Lung microvascular endothelial cell (primary cell): ENCODE measurements around the gene COPG1. TPM values are rescaled to one million over a fixed set of nuclear protein-coding genes. Genes with fewer than 3 reads are reported as not detected.
A peak's percentile ranks its signal among the peaks of the same experiment; 100 is the strongest.

Experiments used
- DNase-seq, 2 donors: peaks; one replicate each; pipeline versions ENCODE4 v3.0.0 to v3.0.0-alpha.2; 2010; ENCODE audit warnings: low read depth in 2 of 2
- total RNA-seq: library from RNA; depleted of rRNA; stranded (reverse); fragments of >200 nt; gene quantifications from 2 replicates; pipeline ENCODE4 v1.2.1, GENCODE V29; 2014

Gene COPG1
- total RNA-seq, 1 donor from 2014 or later, result 221 TPM

DNA sequence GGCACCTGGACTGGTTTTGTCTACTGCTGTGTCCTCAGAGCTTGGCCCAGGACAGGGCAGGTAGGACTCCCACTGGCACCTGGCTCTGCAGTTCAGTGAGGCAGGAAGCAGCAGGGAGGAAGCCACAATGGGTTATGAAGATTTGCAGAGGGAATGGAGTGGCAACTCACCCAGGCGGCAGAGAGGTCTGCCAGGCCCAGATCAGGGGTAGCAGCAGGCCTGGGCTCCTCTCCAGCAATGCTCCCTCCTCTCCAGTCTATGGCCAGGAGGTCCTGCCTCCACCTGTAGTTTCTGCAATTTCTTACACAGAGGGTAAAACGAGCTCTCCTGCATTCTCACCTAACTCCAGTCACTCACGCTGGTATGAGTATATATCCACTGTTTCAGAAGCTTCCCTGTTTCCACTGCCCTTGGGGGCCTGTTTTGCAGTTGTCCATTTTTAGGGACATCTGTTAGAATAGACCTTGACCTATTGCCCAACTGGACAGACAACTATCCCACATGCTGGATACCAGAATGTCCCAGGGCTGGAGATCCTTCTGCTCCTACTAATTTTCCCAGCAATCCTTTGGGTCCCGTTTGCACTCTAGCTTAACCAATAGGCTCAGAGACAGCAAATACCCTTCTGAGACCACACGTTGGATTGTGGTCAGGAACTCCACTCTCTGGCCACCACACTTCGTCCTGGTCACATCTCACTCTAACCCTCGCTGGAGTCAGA is 64.4 kb downstream of the COPG1 start:
- peak in 1 of 2 donors; percentile 19 for DNase-seq

DNA sequence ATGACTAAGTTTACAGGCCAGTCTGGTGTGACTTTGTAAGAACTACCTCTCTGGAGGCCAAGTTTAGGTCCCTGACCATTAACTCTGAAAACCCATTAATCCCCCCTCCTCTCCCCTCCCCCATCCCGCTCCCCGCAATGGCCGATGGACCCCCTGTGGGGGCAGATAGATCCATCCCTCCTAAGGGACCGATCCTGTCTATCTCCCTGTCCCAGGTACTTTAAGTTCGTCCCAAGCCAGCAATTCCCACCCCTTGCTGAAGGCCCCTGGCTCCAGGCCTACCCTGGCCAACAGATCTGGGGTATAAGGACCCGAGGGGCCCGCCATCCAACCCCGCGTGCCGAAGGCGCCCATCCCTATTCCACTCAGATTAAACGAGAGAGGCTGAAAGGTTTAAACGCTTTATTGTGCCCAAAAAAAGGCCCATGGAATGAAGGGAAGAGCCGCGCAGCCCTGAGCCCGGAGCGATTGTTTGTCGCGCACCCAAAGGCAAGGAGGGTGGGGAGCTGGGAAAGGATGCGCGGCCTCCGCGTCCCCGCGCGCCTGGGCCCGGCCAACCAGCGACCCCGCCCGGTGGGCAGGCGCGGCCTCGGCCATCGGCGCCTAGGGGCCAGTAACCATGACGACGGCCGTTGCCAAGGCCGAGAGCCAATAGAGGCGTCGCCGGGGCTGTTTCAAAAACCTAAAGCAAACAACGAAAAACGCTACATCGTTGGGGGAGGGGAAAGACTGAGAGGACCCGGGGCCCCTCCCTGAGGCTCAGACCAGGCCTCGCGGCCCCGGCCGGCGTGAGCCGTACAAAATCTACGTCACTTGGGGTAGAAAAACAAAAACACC is 65.2 kb downstream of the COPG1 start:
- peak; percentile 88 to 94 for DNase-seq

DNA sequence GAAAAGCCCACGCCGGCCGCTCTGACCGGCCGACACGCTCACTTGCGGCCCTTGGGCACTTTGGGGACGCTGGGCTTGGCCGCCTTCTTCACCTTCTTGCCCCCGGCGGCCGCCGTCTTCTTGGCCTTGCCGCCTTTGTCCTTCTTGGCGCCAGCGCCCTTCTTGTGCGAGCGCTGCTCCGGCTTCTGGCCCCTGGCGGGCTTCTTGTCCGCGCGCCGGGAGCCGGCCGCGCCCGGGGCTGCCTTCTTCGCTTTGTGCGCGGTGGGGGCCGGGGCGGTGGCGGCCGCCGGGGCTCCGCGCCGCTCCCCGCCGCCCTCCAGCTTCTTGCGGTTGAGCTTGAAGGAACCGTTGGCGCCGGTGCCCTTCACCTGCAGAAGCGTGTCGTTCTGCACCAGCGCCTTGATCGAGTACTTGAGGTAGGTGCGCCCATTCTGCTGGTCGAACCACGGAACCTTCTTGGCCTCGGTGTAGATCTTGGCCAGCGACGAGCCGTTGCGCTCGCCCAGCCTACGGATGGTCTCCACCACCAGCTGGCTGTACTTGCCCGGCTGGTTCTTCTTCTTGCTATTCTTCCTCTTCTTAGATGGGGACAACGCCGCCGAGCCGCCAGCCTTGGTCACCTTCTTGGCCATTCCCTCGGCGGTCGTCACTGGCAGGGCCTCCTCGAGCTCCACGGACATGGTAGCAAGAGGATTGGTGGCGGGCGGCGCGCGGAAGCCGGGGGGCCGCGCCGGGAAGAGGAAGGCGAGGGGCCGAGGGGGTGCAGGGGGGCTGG is 66.0 kb downstream of the COPG1 start:
- peak; percentile 39 to 42 for DNase-seq

DNA sequence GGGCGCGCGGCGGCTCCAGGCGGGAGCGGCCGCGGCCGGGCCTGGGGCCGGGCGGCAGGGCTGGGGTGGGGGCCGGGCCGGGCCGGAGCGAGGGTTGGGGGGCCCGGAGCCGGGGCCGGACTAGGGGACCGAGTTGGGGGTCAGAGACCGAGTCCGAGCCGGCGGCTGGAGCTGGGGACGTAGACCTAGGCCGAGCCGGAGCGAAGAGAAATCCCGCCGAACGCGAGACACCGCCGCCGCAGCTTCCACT is 66.5 kb downstream of the COPG1 start:
- DNase-seq, result no peak

DNA sequence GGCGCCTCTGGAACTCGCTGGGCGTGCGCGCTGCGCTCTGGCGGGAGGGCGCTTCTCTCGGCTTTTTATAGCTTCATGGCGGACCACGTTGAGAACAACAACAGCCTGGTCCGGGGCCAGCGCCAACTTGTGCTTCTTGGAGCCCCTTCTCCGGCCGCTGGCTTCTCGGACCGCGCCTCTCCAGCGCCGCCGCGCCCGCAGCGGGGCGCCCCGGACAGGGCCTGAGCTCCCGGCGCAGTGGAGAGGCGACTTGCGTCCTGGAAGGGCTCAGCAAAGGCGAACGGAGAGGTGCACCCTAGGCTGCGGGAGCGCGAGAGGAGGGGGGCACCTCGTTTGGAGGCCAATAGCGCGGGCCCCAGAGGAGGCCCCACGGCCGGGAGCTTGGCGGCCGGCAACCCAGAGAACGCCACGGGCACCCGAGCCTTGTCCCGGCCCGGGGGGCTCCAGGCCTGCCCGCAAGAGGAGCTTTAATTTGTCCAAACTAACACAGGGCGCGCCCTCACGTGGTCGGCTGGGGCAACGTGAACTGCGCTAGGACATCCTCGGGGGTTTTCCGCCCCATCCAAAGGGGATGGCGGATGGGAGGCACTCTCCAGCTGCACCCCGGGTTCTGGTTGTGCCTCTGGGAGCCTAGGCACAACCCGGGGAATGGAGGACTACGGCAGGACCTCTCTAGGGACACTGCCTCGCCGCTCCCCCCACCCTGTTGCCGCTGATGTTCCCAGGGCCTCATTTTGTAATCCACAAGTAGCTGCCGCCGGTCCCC is 67.0 kb downstream of the COPG1 start:
- DNase-seq, result peak; percentile 85 to 90

DNA sequence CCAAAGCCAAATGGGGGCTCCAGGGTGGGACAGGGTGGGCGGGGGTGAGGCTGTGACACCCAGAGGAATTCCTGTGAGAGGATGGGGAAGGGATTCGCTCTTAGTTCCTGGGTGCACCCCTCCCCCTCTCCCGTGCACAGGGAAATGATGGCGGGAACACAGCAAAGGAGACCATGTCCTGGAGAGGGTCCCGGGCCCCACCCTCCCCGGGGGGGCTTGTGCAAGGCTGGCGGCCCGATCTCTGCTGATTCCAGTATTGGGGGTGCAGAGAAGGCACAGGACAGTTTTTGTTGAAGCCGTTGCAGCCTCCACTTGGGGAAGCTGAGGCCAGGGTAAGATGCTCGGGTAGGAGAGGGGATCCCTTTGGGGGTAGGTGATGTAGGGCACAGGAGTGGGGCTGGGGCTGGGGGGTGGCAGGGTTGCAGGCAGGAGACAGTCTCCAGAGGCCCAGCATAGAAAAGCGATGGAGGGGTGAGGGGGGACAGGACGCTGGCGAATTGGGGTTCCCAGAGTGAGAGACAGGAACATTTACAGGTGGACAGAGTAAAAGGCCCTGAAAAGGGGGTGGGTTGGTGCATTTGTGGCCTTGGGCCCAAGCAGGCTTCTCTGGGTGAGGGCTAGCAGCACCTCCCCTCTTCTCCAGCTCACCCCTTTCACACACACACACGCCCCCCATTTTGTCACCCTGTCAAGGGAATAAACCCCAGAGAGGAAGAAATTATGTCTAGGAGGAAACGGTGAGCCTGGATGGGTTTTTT is 67.8 kb downstream of the COPG1 start:
- no peak for DNase-seq

DNA sequence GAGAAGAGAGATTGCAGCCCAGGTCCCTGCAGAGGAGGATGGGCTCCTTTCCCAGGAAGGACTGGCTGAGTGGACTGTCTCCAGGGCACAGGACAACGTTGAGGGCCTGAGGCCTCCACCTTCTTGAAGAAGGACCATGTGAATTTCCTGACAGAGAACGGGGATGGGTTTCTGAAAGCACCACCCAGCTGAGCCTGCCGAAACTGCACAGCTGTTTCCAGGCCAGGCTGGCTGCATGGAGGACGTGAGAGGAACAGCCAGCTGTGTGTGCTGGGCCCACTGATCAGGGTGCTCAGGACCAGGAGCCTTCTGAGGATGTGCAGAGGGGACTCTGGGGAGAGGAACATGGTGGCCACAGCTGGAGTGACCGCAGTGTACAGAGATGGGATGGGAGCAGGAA is 68.4 kb downstream of the COPG1 start:
- DNase-seq, result no peak

DNA sequence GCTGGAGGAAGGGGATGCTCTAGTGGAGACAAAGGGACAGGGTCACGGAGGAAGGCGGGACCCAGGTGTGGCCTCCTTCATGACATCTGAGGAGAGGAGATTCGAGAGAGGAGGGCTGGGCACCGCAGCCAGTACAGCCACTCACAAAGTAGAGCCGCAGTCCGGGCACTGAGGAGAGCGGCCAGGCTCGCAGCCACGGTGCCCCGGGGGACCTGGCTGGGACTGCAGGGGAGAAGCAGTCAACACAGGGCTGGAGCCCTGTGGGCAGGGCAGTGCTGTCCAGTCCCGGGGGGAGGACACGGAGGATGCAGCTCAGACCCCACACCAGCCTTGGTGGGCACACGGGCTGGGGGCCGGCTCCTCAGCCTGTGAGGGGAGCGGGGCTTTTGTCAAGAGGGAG is 69.5 kb downstream of the COPG1 start:
- DNase-seq, result no peak

DNA sequence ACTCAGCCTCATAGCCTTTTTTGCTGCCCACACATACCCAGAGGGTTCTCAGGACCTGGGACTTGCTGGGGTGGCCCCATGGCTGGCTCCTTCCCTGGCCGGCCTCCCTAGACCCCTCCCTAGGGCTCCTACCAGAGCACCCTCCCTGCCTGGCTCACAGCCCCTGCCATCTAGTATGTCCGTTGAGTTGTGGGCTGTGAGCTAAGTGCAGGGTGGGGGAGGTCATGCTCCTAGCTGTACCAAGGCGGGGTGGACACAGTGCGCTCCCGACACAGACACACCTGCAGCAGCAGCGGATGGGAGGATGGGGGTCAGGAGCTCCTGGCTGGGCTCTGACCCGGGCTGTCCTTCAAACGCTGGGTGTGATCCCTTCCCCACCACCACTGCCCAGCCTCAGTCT is 70.9 kb downstream of the COPG1 start:
- DNase-seq, result no peak

DNA sequence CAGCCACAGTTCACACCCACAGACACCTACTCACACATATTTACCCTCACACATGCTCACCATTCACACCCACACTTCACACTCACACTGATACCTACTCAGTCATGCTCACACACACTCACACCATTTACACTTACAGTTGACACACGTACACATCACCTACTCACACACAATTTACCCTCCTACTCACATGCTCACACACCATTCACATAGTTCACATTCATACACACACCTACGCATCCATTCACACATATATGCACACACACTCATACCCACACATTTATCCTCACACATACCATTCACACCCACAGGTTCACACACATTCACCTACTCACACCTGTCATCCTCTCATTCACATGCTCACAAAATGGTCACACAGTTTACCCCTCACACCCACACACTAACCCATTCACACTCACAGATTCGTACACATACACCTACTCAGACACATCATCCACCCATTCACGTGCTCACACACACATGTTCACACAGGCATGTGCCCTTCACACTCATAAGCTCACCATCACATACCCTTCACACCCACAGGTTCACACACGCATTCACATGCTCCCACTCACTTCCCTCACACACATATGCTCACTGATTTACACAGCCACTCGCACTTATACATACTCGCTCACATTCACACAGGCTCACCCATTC is 71.5 kb downstream of the COPG1 start:
- DNase-seq, result no peak

DNA sequence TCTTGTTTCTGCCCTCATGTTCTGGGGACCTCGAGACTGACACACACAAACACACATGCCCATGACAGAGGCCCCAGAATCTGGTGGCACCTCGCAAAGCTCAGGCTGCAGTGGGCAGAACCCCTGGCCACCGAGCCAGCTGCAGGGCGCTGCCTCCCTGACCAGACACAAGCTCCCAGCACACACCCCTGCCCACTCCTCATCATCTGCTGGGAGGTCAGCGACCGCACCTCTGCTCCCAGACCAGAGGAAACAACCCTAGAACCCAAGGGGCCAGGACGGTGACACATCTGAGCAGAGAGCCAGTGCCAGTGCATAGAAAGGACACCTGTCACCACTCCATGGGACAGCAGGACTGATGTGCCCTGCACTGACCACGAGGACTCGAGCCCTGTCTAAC is 72.5 kb downstream of the COPG1 start:
- no peak for DNase-seq

DNA sequence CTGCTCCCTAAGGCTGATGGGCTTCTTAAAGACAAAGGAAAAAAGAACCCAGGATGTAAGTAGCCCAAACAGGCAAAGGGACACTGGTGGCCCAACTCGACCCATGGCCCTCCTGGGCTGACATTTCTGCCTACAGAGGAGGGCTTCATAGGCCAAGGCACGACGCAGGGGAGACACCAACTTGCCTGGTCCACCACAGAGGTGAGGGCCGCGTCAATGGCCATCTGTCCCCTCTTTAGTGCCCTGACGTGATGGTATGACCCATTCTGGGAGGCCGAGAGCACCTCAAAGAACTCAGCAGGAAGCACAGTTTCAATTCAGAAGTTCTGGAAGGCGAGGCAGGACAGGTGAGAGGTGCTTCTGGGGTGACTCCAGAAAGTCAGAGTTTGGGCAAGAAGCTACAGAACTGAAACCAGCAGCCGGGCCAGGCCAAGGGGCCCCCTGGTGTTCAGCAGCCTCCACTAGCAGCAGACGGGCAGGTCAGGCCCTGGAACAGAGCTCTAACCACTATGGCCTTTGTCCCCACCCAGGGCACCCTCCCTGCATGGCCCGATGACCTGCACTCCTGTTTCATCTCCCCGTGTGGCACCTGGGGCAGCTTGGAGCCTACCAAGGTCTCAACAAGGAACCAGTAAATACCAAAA is 74.4 kb downstream of the COPG1 start:
- peak in 1 of 2 donors; percentile 29 for DNase-seq

DNA sequence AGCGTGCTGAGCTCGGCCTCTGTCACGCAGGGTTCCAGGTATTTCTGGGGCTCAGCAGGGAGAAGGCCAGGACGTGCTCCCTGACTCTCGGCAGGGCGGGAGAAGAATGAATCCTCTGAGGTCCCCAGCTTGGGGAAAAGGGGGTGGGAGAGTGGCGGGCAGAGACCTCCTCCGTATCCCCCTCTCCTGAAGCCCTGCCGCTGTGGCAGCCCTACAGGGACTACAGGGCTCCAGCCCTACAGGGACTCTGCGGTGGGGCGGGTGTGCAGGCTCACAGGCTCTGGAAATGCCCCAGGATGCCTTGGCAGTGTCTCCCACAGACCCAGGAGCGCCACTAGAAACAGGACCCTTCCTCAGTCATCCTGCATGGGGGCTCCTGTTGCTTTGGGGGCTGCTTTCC is 75.4 kb downstream of the COPG1 start:
- DNase-seq, result no peak

DNA sequence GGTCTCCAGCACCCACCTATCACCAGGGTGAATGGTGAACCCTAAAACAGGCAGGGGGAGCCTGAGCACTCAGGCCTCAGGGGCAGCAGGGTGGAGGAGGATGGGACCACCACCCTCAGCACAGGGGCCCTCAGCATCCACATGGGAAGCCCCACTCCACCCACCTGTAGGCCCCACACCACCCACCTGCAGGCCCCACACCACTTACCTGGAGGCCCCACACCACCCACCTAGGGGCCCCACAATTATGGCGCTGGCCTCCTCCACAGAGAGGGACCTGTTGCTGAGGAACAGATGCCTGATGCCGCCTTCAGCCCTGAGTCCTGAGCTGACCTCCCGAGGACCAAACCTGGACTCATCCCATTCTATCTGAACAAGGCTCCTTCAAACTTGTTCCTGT is 76.0 kb downstream of the COPG1 start:
- DNase-seq, result no peak

DNA sequence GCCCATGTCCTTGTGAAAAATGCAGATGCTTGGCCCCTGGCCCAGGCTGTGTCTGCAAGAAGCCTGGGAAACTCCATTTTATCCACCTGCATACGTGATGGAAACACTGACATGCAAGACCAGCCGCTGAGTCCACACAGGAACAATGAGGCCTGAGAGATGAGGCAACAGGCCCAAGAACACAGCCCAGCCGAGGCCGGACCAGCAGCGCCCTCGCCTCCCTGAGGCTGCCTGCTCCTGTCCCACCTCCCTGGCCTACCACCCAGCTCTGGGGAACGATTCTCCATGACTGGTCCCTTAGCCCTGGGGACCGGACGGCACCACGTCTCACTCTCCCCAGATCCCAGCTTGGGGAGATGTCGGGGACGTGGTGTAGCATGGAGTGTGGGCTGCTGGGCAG is 76.7 kb downstream of the COPG1 start:
- no peak for DNase-seq

DNA sequence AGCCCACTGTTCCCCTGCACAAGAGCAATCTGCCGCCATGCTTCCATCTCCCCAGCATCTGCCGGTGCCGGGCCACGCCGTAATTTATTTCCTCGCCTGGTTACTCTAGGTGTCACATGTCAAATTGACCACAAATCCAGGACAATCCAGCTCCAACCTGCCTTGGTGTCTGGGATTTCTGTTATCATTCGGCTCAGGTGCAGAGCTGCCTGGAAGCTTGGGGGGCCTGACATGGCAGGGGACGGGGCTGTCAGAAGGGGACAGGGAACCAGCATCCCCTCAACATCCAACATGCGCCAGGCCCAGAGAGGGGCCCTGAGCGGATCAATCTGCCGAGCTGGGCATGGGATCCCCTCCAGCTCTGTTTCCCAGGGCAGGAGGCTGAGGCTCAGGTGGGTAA is 77.2 kb downstream of the COPG1 start:
- DNase-seq, result no peak
